Vagina (tissue), 2 donors: ENCODE measurements around the gene CA5A. TPM values are rescaled to one million over a fixed set of nuclear protein-coding genes. Genes with fewer than 3 reads are reported as not detected.
"Not testable (repeated sequence)": the region's sequence is repeated elsewhere in the genome, so short reads cannot be mapped to it uniquely, and the experiment has no call there.

Experiments used
- DNase-seq, 2 donors: peaks; one replicate each; pipeline ENCODE4 v3.0.0-alpha.2; 2017; ENCODE audit errors: extremely low spot score in 2 of 2
- H3K27ac ChIP-seq: fragments of 200-600 bp; sonication (generic); one replicate; pipeline ENCODE4 v1.5.1; 2019
- H3K27me3 ChIP-seq: fragments of 200-600 bp; sonication (generic); one replicate; pipeline ENCODE4 v1.5.1; 2019
- H3K36me3 ChIP-seq, 2 donors: fragments of 200-600 bp; sonication (generic); one replicate each; pipeline ENCODE4 v1.5.1; 2017 to 2019
- H3K4me1 ChIP-seq: fragments of 200-600 bp; sonication (generic); one replicate; pipeline ENCODE4 v1.5.1; 2019
- H3K4me3 ChIP-seq, 2 donors: fragments of 200-600 bp; sonication (generic); 1 replicate in 1 of 2; 2 replicates in 1 of 2; pipeline ENCODE4 v1.5.1; 2016 to 2019
- H3K9me3 ChIP-seq: fragments of 200-600 bp; sonication (generic); one replicate; pipeline ENCODE4 v1.5.1; 2019
- CTCF ChIP-seq, 3 experiments: fragments of 450-650 bp in 2 of 3; fragments of 200-600 bp in 1 of 3; sonication (generic) in 1 of 3; IDR thresholded peaks; one replicate each; pipeline ENCODE4 v1.5.1; 2017 to 2019; ENCODE audit warnings: antibody characterized with exemption in 3 of 3, mild to moderate bottlenecking in 2 of 3, moderate library complexity in 2 of 3
- POLR2A ChIP-seq, 2 donors: fragments of 450-650 bp; IDR thresholded peaks; one replicate each; pipeline ENCODE4 v1.6.1; 2017; ENCODE audit warnings: antibody characterized with exemption in 2 of 2, mild to moderate bottlenecking in 2 of 2, moderate library complexity in 2 of 2
- POLR2AphosphoS5 ChIP-seq, 2 donors: sonication (generic); formaldehyde crosslinking; IDR thresholded peaks; one replicate each; pipeline ENCODE4 v1.9.0; 2017; ENCODE audit warnings: antibody characterized with exemption in 2 of 2, mild to moderate bottlenecking in 2 of 2, low read depth in 1 of 2; ENCODE audit not compliant: insufficient read depth in 1 of 2
- intact Hi-C: fragments of 100-400 bp; cut with DNase I; formaldehyde crosslinking; loops from one replicate; pipeline ENCODE4 v1.15.1; 2023
- total RNA-seq: library from RNA; depleted of rRNA; stranded (reverse); fragments of >200 nt; gene quantifications from one replicate; pipeline ENCODE4 v1.2.3, GENCODE V29; 2016

The CA5A gene
- total RNA-seq, 1 donor from 2014 or later, result not detected

DNA sequence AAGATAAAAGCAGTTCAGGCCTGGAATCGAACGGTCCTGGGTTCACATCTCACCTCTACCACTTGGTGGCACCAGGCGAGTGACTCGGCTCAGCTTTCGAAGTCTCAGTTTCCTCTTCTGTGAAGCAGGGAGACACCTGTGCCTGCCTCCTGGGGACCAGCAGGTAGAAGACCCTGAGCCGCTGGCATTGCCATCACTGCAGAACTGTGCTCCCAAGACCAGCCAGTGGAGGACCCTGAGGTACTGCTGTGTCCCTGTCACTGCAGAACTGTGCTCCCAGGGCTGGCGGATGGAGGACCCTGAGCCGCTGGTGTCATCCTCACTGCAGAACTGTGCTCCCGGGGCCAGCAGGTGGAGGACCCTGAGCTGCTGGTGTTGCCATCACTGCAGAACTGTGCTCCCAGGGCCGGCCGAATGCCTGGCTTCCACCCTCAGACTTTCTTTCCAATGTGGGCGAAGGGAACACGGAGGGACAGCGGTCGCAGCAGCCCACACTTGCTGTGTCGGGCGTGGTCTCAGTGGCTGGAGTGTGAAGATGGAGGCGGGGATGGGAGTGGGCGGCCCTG, 58.3 kb downstream of the CA5A start:
- H3K27me3 ChIP-seq, result no peaks in the 10 kb centered on the region
- no peaks in the 10 kb centered on the region for H3K36me3 ChIP-seq
- TF ChIP-seq POLR2AphosphoS5 (IDR thresholded peaks at IDR 0.05; ENCODE audit: insufficient read depth in 1 of 2, low read depth in 1 of 2) (no peak), CTCF (IDR thresholded peaks at IDR 0.05) (no peak), POLR2A (IDR thresholded peaks at IDR 0.05) (no peak)
- no peak overlapping the region for H3K27ac ChIP-seq
- no peaks in the 10 kb centered on the region for H3K9me3 ChIP-seq
- H3K4me3 ChIP-seq, result no peak overlapping the region
- DNase-seq, result no peak
- no peaks in the 10 kb centered on the region for H3K4me1 ChIP-seq
- intact Hi-C loops, result no loop called here

- H3K27me3 ChIP-seq, result no peaks in the 10 kb centered on the region
- TF ChIP-seq POLR2AphosphoS5 (IDR thresholded peaks at IDR 0.05; ENCODE audit: insufficient read depth in 1 of 2, low read depth in 1 of 2) (no peak), CTCF (IDR thresholded peaks at IDR 0.05) (no peak), POLR2A (IDR thresholded peaks at IDR 0.05) (no peak)
- intact Hi-C loops, result no loop called here
Measured at GRCh38 chr16:87874639-87875427, 61.5 kb downstream of the CA5A start.

GRCh38 chr16:87870418-87871291, 65.7 kb downstream of the CA5A start:
- intact Hi-C loops, result loop anchor here (2.0 kb wide), 1 partner anchor 92 kb away; no protein-coding TSS in a partner anchor
- H3K27ac ChIP-seq, result peak overlapping the region; percentile 26
- not testable (repeated sequence) for H3K4me1 ChIP-seq

More at GRCh38 chr16:87874639-87875427, 61.5 kb downstream of the CA5A start:
- Histone ChIP-seq H3K4me3 (no peak overlapping the region), H3K36me3 (no peaks in the 10 kb centered on the region), H3K9me3 (no peaks in the 10 kb centered on the region), H3K4me1 (no peaks in the 10 kb centered on the region), H3K27ac (no peak overlapping the region)
- DNase-seq, result no peak

GRCh38 chr16:87869879-87870417, 66.4 kb downstream of the CA5A start:
- not testable (repeated sequence) for H3K27me3 ChIP-seq, H3K9me3 ChIP-seq, H3K36me3 ChIP-seq, H3K4me3 ChIP-seq, DNase-seq, H3K27ac ChIP-seq
- peaks cover 11% of the 10 kb centered on the region for H3K4me1 ChIP-seq
- intact Hi-C loops, result loop anchor here (2.0 kb wide), 1 partner anchor 91 kb away; no protein-coding TSS in a partner anchor

More at GRCh38 chr16:87870418-87871291, 65.7 kb downstream of the CA5A start:
- DNase-seq, H3K4me3 ChIP-seq, H3K9me3 ChIP-seq, H3K36me3 ChIP-seq, H3K27me3 ChIP-seq: not testable (repeated sequence)

DNA sequence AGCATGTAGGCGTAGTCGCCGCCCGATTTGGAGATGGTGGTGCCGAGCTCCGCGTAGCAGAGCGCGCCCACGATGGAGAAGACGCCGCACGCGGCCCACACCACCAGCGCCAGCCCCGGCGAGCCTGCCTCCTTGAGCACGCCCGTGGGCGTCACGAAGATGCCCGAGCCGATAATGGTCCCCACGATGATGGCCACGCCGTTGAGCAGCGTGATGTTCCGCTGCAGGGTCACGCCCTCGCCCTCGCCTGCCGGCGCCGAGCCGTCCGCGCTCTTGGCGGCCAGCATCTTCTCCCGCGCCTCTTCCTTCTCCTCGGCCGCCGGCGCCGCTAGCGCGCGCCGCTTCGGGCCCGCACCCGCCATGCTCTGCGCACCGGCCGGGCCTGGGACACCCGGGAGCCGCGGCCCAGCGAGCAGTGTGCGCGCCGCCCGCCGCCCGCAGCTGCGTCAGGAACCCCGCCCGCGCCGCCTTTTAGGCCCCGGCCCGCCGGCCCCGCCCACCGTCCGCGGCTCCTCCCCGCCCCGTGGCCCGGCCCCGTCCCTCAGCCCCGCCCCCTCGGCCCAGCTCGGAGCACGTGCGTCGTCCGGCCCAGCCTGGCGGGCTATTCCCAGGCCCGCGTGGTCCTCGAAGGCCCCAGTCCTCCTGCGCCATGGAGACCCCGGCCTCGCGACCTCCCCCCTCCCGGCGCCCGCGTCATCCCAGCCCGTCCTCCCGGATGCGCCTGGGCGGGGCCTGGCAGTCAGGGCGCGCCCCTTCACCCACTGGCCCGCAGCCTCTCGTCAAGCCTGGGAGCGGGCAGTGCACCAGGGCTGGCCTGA, 67.1 kb downstream of the CA5A start, which contains the start of gene SLC7A5:
Gene SLC7A5 (minus strand): TSS at position 447 of the 818 bp plus-strand sequence. CDS start 85 bp downstream, at position 362.
- peaks cover 14% of the 10 kb centered on the region for H3K4me1 ChIP-seq
- H3K27ac ChIP-seq, result peak within 1 kb of the TSS; percentile 44
- H3K9me3 ChIP-seq, intact Hi-C loops, DNase-seq, H3K36me3 ChIP-seq, H3K27me3 ChIP-seq: not testable (repeated sequence)
- peak within 1 kb of the TSS; percentile 47 to 53 for H3K4me3 ChIP-seq
- peak in 1 of 2 donors; percentile 11 for TF ChIP-seq POLR2A (IDR thresholded peaks at IDR 0.05)
